ENCODE results near the gene MAD1L1. TPM values are rescaled to one million over a fixed set of nuclear protein-coding genes. Genes with fewer than 3 reads are reported as not detected.

The MAD1L1 gene
- total and polyA plus RNA-seq, 2 of the 4 experiments (the other 2 are of a cell fraction) = 29.0 to 40.9 TPM

DNA sequence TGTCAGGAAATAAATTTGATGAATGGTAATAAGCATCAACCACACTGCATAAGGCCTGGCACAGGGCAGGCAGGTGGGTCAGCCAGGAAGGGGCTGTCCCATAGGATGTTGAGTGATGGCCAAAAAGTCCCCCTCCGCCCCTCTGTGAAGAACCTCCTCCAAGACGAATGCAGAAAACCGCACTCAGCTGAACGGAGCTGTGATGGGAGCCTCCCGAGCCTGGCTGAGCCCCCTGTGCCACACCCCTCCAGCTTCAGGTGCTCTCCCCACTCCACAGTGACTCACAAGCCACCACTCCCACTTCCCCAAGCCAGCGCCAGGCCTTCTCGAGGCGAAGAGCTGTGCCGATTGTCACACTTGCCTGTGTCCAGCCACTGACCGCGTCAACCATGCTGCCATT, 184.2 kb downstream of the MAD1L1 start:
- Histone ChIP-seq H2BK5ac (ENCODE audit: low read depth, low read length, poor library complexity, severe bottlenecking) (no peak overlapping the region), H2AK9ac (replicated peaks; ENCODE audit: low read depth, low read length, poor library complexity) (no peak overlapping the region), H4K20me1 (ENCODE audit: insufficient read depth, low read length) (peaks cover 4% of the 10 kb centered on the region), H2AFZ (replicated peaks; ENCODE audit: low read length, poor library complexity) (no peak overlapping the region), H4K8ac (ENCODE audit: low read depth in 2 of 2, low read length in 2 of 2) (no peak overlapping the region), H3K9me3 (ENCODE audit: control insufficient read depth, insufficient read depth, low read length) (no peaks in the 10 kb centered on the region), H3K4ac (ENCODE audit: low read depth, low read length) (no peak overlapping the region), H3K23ac (ENCODE audit: low read depth, low read length) (no peak overlapping the region), H3K4me1 (ENCODE audit: control insufficient read depth, insufficient read depth, low read length) (no peaks in the 10 kb centered on the region), H3K56ac (ENCODE audit: extremely low read depth, insufficient read depth, low read length) (no peak overlapping the region), H2BK120ac (ENCODE audit: low read depth, low read length) (no peak overlapping the region), H3K4me2 (ENCODE audit: low read depth, low read length) (no peak overlapping the region), H3K9me1 (ENCODE audit: insufficient read depth, low read length) (peaks cover 6% of the 10 kb centered on the region), H3K27ac (ENCODE audit: insufficient read depth, low read length) (no peak overlapping the region), H2AK5ac (ENCODE audit: low read depth, low read length) (no peak overlapping the region), H2BK15ac (ENCODE audit: low read depth, low read length) (no peak overlapping the region), H3K14ac (replicated peaks; ENCODE audit: low read depth, low read length) (no peak overlapping the region), H4K5ac (ENCODE audit: low read depth, low read length) (no peak overlapping the region), H2BK20ac (ENCODE audit: low read depth, low read length) (no peak overlapping the region), H3K4me3 (ENCODE audit: insufficient read depth, low read depth, low read length) (no peak overlapping the region), H3K9ac (ENCODE audit: low read depth, low read length) (no peak overlapping the region), H3K18ac (ENCODE audit: low read depth, low read length) (no peak overlapping the region), H3K79me1 (ENCODE audit: low read depth in 1 of 2, low read length in 2 of 2) (peaks cover 6 to 11% of the 10 kb centered on the region in 2 experiments; a peak in 3 of 4 replicates), H3K27me3 (ENCODE audit: control insufficient read depth, insufficient read depth, low read length) (no peaks in the 10 kb centered on the region), H3K36me3 (ENCODE audit: control insufficient read depth, insufficient read depth, low read length) (peaks cover 1% of the 10 kb centered on the region; the same call in 1 of the 2 replicates), H4K91ac (ENCODE audit: insufficient read depth, low read depth, low read length) (no peak overlapping the region)
- 89% methylated on average over 3 of the region's 11 CpGs; no CpG with 5 or more reads in 1 of the 2 experiments for WGBS, 2 experiments (ENCODE audit: extremely low coverage in 2 of 2, insufficient read length in 1 of 2)
- ATAC-seq (ENCODE audit: low read depth) = no peak
- ChIA-PET CTCF (no interaction called here), POLR2A (ENCODE audit: unreplicated experiment) (no interaction called here)
- BruUV-seq (replicated peaks) = no TSS peak
- DNase-seq = no peak
- intact Hi-C loops (cut with micrococcal nuclease) = no loop called here
- in situ Hi-C loops (cut with MboI; ENCODE audit: low sequenced_read_pairs) = no loop called here
- dilution Hi-C loops (cut with HindIII; ENCODE audit: low sequenced_read_pairs, unreplicated experiment) = no loop called here
- TF ChIP-seq MXI1 (IDR thresholded peaks at IDR 0.05; ENCODE audit: borderline replicate concordance, low read depth, low read length) (no peak), CEBPB (IDR thresholded peaks at IDR 0.05; ENCODE audit: low read depth, low read length) (no peak), SMC3 (IDR thresholded peaks at IDR 0.05; ENCODE audit: low read depth, low read length) (no peak), NFE2L2 (IDR thresholded peaks at IDR 0.05; ENCODE audit: low read depth, low read length) (no peak), RFX5 (IDR thresholded peaks at IDR 0.05; ENCODE audit: low read depth, low read length) (no peak), RAD21 (IDR thresholded peaks at IDR 0.05; ENCODE audit: low read length) (no peak), MAFK (IDR thresholded peaks at IDR 0.05; ENCODE audit: low read depth, low read length) (no peak), FOS (IDR thresholded peaks at IDR 0.05; ENCODE audit: low read depth, low read length) (no peak)
- TF ChIP-seq, protein P1, sequence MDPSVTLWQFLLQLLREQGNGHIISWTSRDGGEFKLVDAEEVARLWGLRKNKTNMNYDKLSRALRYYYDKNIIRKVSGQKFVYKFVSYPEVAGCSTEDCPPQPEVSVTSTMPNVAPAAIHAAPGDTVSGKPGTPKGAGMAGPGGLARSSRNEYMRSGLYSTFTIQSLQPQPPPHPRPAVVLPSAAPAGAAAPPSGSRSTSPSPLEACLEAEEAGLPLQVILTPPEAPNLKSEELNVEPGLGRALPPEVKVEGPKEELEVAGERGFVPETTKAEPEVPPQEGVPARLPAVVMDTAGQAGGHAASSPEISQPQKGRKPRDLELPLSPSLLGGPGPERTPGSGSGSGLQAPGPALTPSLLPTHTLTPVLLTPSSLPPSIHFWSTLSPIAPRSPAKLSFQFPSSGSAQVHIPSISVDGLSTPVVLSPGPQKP (IDR thresholded peaks at IDR 0.05; ENCODE audit: borderline replicate concordance, low read depth, low read length) = no peak
- TF ChIP-seq, protein P2, sequence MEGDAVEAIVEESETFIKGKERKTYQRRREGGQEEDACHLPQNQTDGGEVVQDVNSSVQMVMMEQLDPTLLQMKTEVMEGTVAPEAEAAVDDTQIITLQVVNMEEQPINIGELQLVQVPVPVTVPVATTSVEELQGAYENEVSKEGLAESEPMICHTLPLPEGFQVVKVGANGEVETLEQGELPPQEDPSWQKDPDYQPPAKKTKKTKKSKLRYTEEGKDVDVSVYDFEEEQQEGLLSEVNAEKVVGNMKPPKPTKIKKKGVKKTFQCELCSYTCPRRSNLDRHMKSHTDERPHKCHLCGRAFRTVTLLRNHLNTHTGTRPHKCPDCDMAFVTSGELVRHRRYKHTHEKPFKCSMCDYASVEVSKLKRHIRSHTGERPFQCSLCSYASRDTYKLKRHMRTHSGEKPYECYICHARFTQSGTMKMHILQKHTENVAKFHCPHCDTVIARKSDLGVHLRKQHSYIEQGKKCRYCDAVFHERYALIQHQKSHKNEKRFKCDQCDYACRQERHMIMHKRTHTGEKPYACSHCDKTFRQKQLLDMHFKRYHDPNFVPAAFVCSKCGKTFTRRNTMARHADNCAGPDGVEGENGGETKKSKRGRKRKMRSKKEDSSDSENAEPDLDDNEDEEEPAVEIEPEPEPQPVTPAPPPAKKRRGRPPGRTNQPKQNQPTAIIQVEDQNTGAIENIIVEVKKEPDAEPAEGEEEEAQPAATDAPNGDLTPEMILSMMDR (conservative IDR thresholded peaks at IDR 0.05; ENCODE audit: low read depth, low read length) = no peak
- TF ChIP-seq, protein P3, sequence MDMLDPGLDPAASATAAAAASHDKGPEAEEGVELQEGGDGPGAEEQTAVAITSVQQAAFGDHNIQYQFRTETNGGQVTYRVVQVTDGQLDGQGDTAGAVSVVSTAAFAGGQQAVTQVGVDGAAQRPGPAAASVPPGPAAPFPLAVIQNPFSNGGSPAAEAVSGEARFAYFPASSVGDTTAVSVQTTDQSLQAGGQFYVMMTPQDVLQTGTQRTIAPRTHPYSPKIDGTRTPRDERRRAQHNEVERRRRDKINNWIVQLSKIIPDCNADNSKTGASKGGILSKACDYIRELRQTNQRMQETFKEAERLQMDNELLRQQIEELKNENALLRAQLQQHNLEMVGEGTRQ (IDR thresholded peaks at IDR 0.05; ENCODE audit: low read depth, low read length) = no peak
